Stimulated activated CD8-positive, alpha-beta memory T cell treated with anti-CD3 and anti-CD28 coated beads, Interleukin-2, amount 100 ng/mL, for 1 hour (primary cell): ENCODE measurements around the gene FOXL2NB.

ENCODE experiments used
- DNase-seq, 2 donors: peaks; one replicate each; pipeline ENCODE4 v3.0.0-alpha.2; 2020; ENCODE audit warnings: low read depth in 2 of 2

Gene FOXL2NB

GRCh38 chr3:138945709-138946662 lies 1.0 kb upstream of the FOXL2NB start:
- DNase-seq, result no peak

DNA sequence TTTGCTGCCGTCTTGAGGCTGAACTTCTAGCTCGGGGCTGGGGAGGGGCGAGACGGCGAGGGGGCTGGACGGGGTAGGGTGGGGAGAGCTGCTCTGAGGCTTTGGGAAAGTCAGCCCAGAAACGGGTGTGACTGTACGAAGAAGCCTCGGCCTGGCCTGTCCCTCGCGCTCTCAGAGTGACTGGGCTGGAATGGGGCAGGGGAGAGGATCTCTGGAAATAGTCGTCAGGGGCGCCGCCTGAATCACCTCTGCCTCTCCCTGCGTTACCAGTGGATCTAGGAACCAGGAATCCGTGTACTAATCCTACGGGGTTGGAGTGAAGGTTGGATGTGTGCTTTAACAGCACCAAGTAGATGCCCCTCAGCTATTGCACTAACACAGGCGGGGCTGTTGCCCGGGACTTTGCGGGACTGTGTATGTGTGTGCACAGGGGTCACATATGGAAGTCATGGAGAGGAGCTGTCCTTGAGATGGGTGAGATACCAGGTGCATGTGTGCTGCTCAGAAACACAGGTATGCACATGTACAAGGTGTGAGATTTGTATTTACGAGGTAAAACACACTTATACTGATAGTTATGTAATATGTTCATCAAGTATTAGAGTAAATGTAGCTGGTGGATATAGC lies 591 bp downstream of the FOXL2NB start:
- no peak for DNase-seq

GRCh38 chr3:138948371-138949001 lies 1.5 kb downstream of the FOXL2NB start:
- no peak for DNase-seq

- DNase-seq, result no peak
Measured at GRCh38 chr3:138949002-138949418, 2.0 kb downstream of the FOXL2NB start.

GRCh38 chr3:138949445-138950005 lies 2.5 kb downstream of the FOXL2NB start:
- no peak for DNase-seq

GRCh38 chr3:138950006-138950644 lies 3.1 kb downstream of the FOXL2NB start:
- no peak for DNase-seq

- no peak for DNase-seq
Measured at GRCh38 chr3:138950701-138951100, 3.7 kb downstream of the FOXL2NB start.

DNA sequence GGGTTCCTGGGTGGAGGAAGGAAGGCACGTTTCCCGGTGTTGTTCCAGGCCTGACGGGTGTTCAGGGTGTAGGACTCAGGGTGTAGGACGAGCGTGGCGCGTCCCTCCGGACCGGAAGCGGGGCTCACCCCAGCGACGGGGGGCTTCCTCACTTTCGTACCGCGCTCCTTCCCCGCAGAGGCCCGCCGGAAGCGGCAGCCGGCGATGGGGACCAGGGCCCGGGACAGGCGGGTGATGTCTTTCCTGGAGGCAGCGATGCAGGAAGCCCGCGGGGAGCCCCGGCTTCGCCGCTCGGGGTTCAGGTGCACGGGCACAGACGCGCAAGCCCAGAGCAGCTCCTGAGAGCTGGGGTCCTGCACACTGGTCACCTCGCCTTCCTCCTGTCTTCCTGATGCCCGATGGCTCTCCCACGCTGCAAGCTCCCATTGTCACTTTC lies 13.4 kb downstream of the FOXL2NB start:
- DNase-seq, result no peak

DNA sequence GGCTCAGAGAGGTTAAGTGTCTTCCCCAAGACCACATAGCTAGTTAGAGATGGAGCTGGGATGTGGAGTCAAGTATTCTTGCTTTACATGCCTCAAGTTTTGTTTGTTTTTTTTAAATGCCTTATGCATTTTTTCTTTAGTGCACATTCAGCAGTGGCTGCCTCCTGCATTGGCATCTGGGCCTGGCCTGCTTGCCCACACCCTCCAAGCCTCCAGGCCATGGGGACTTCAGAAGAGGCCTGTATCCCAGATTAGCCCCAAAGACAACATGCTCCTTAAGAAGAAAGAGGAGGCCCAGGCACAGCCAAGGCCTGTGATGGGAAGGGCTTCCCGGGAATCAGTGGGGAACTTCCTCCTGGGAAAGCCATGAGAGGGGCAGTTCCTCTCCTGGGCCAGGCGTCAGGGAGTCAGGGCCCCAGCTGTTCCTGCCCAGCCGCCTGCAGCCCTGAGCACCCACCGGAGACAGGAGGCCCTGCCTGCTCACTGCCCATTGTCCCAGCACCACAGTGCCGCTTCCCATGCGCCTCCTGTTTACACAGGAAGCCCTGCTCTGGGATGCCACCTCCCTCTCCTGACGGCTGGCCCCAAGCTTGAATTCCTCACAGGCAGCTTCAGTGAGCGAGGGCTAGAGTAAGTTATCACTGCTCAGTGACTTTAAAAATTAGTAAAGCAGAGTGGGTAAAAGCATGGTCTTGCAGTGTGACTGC lies 16.0 kb downstream of the FOXL2NB start:
- no peak for DNase-seq

- DNase-seq, result no peak
Measured at GRCh38 chr3:138964264-138964663, 17.2 kb downstream of the FOXL2NB start.

GRCh38 chr3:138964923-138965322 lies 17.9 kb downstream of the FOXL2NB start:
- no peak for DNase-seq

- no peak for DNase-seq
Measured at GRCh38 chr3:138971766-138972320, 24.8 kb downstream of the FOXL2NB start.

DNA sequence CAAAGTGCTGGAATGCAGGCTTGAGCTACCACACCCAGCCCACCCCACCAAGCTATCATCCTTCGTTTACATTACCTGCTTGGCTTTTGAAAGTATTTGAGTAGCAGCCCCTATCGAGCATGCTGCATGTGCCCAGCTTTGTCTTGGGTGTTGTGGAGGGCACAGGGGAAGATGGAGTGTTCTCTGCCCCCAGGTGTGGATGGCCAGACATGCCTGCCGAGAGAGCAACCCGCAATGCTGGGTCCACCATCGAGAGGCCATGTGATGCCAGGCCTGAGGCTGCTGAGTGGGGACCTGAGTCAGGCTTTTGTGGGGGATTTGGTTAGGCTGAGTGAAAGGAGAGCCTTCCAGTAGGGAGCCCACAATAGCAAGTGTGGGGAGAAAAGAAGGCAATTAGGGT lies 25.9 kb downstream of the FOXL2NB start:
- no peak for DNase-seq

- DNase-seq, result no peak
Measured at GRCh38 chr3:138974462-138974861, 27.4 kb downstream of the FOXL2NB start.

DNA sequence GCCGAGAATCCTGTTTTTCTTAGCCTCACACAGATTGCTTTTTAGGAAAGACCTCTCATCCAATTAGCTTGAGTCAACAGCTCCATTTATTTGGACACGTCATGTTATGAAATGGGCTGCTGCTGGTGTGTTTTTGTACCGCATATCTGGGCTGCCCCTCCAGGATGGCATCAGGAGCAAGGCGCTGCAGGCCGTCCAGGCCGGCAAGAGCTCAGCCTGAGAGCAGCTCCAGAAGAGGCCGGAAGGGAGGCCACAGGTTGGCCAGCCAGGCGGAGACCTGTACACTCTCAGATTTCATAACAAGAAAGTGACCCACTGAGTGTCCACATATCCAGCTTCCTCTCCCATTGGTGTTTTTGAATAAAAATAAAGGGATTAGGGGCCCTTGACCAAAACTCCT lies 28.3 kb downstream of the FOXL2NB start:
- DNase-seq, result no peak

DNA sequence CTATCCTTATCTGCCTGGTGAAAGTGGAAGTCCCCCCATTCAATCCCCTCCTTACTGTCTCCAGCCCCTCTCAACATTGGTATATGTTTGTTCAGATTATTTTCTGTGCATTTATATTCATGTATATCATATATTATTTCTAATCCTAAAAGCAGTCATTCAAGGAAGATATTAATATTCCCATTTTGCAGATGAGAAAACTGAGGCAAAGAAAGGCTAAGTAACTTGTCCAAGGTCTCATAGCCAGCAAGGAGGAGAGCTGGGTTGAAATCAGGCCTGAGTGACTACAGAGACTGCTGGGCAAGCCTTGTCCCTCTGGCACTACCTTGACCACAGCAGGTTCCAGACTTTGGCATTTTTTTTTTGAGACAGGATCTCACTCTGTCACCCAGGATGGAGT lies 29.0 kb downstream of the FOXL2NB start:
- no peak for DNase-seq

DNA sequence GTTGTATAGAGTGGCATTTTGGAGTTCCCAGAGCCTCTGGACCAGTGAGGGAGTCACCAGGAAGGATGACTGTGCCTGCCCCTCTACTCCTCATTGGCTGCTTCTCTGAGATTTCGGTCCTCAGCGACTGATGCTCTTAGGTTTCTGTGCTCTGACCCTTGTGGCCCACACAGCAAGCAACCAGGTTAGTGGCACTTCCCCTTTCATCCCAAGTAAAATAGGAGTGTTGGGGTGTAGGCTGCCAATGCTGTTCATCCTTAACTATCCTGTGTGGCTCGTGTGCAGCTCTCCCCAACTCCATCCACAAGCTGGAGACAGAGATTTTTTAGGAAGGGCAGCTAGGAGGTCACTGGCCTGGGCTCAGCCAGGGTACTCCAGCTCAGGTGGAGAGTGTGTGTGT lies 37.8 kb downstream of the FOXL2NB start:
- no peak for DNase-seq

- DNase-seq, result no peak
Measured at GRCh38 chr3:138985932-138986331, 38.9 kb downstream of the FOXL2NB start.

- DNase-seq, result no peak
Measured at GRCh38 chr3:138987181-138987580, 40.2 kb downstream of the FOXL2NB start.

- DNase-seq, result no peak
Measured at GRCh38 chr3:138995706-138996105, 48.7 kb downstream of the FOXL2NB start.
